ENCODE data around the gene TMEM63B.
A peak's percentile ranks its signal among the peaks of the same experiment; 100 is the strongest.

The TMEM63B gene

GRCh38 chr6:44123544-44123943, 3.8 kb upstream of the TMEM63B start:
- TF ChIP-seq ZFX (IDR thresholded peaks at IDR 0.05) (no peak), CTCF (conservative IDR thresholded peaks at IDR 0.05) (no peak)
- no peak overlapping the region for H3K27ac ChIP-seq

DNA sequence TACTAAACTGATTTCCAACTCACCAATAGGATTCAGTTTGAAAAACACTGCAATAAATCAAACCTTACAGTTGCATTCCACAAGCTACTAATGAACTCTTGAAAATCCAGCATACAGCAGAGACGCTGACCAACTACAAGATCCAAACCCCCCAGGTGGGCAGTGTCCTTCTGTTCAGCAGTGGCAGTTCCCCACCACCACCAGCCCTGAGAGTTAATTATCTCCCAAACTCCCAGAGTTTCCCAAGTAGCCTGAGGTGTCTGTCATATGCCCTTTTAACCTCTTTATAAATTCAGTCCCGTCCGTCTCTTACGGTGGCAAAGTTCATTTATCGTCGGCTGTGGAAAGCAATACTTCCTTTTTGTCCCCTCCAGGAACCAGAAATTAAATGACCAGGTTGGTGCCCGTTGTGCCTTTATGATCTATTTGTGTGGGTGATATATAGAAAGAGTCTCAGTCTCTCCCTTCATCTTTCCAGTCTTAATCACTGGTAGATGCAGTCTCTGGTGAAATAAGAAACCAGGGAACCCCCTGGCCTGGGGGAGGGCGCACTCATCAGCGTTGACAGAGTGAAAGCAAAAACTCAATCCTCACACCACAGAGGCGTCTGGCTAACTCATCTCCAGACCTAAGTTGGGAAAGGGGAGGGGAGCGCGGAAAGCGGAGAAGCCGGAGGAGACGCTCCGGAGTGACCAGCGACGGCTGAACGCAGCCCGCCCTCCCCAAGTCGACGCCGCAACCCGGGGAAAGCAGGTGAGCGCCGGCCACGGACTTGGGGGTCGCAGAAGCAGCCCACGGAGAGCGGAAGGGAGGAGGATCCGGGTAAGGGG, 819 bp upstream of the TMEM63B start:
- TF ChIP-seq CTCF (conservative IDR thresholded peaks at IDR 0.05) = no peak
- TF ChIP-seq ZFX (IDR thresholded peaks at IDR 0.05) = no peak
- H3K27ac ChIP-seq = peak overlapping the region; percentile 93

DNA sequence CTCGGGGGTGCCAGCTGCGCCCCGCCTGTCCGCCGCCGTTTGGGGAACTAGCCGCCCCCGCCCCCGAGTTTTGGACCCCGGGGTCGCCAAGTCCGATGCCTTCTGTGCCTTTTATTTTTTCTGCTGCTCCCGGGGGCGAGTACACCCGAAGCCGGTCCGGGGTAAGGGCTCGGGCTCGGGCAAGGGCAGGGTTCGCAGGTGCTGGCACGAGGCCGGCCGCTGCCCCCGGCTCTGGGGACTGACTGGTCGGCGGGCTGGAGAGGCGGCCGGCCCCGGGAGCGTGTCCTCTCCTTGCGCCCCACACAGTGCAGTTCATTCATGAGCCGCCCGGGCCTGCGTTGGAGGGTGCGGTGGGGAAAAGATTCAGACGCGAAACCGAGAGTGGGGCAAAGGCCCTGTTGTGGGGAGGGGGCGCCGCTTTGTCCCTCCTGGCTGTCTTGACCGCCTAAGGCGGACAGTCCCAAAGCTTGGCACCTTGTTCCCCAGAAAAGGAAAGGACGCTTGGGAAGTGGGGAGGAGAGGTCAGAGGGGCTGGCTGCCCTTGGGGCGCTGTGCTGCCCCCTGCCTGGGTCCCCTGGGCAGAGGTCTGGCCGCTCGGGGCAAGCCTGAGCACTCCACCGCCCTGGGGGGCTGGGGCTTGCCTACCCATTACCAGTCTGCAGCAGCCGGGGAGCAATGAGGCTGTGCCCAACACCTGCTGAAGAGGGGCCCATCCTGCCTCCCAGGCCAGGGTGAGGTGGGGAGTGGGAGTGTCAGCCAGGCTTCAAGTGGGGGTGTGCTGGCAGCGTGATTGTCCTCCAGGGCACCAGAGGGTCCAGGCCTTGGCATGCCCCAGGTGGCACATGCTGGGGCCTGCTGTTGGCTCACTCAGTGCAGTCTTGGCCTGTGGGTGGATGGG, 915 bp downstream of the TMEM63B start:
- TF ChIP-seq ZFX (IDR thresholded peaks at IDR 0.05) (no peak), CTCF (conservative IDR thresholded peaks at IDR 0.05) (no peak; the same call in 1 of the 2 replicates)
- peak overlapping the region; percentile 93 for H3K27ac ChIP-seq

DNA sequence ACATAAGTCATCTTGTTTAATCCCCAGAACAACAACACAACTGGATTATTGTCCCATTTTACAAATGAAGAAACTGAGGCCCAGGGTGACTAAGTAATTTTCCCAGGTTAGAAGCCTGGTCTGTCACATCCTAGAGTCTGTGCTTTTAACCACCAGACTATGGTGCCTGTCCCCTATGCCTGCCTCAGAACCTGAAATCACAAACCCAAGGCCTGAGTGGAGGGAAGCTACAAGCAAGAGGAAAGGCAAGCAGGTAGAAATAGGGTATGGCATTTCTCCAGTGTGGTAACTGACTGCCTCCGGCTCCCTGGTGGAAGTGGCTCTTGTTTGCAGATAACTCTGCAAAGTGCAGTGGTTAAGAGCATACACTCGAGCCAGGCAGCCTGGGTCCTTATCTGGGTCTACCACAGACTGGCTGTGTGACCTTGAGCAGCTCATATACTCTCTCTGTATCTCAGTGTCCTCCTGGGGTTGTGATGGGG, 2.5 kb downstream of the TMEM63B start:
- no peak overlapping the region for H3K27ac ChIP-seq
- TF ChIP-seq CTCF (conservative IDR thresholded peaks at IDR 0.05) (no peak), ZFX (IDR thresholded peaks at IDR 0.05) (no peak)

DNA sequence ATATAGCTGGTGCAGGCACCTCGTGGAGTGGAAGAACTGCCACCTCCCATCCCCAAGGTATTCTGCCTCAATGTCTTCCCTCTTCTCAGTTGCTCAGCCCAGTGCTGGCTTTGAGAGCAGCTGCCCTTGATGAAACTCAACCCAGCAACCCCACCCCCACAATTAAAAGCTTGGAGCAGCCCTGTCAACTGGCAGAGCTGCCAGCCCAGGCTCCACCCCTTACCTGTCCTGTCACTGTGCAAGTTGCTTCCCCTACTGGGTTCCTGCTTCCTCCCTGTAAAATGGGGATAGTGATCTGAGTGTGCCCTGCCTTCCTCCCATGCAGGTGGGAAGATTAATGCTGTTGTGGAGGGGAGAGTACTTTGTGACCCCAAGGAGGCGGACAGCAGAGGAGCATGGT, 4.5 kb downstream of the TMEM63B start:
- peak overlapping the region; percentile 43 for H3K27ac ChIP-seq
- TF ChIP-seq ZFX (IDR thresholded peaks at IDR 0.05) (no peak), CTCF (conservative IDR thresholded peaks at IDR 0.05) (no peak)

- TF ChIP-seq ZFX (IDR thresholded peaks at IDR 0.05) = no peak
- TF ChIP-seq CTCF (conservative IDR thresholded peaks at IDR 0.05) = no peak
- peak overlapping the region; percentile 43 for H3K27ac ChIP-seq
Observed at GRCh38 chr6:44132476-44132875, 5.1 kb downstream of the TMEM63B start.
